Stimulated activated CD4-positive, alpha-beta T cell treated with anti-CD3 and anti-CD28 coated beads, TNF-alpha, amount 100 ng/mL, for 4 hours (primary cell): Measurements from ENCODE around the gene WFDC2.
"Not testable (repeated sequence)": the region's sequence is repeated elsewhere in the genome, so short reads cannot be mapped to it uniquely, and the experiment has no call there.

Experiments
- DNase-seq, 3 experiments: peaks; one replicate each; pipeline ENCODE4 v3.0.0-alpha.2; 2020; ENCODE audit warnings: low read depth in 3 of 3

Gene WFDC2

GRCh38 chr20:45452238-45452637 lies 17.3 kb upstream of the WFDC2 start:
- DNase-seq = no peak

GRCh38 chr20:45452772-45453691 lies 16.5 kb upstream of the WFDC2 start:
- DNase-seq = no peak

GRCh38 chr20:45456632-45457031 lies 12.9 kb upstream of the WFDC2 start:
- no peak for DNase-seq

DNA sequence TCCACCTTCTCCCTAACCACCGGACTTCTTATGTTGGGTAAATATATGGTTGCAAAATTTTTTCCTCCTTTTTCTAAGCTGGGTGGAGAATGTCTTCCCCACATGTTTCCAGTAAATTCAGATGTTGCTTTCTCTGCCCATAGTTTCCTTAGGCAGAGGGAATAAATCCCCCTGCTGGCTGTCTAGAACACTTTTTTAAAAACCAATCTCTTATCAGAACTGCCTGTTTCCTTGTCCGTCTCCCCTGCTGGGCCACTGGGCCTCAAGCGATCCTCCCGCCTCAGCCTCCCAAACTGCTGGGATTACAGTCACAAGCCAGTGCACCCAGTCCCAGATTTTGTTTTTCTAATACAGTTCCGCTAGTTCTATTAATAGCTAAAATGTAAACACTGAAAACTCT lies 9.9 kb upstream of the WFDC2 start:
- DNase-seq = no peak

GRCh38 chr20:45461225-45461624 lies 8.3 kb upstream of the WFDC2 start:
- no peak for DNase-seq

DNA sequence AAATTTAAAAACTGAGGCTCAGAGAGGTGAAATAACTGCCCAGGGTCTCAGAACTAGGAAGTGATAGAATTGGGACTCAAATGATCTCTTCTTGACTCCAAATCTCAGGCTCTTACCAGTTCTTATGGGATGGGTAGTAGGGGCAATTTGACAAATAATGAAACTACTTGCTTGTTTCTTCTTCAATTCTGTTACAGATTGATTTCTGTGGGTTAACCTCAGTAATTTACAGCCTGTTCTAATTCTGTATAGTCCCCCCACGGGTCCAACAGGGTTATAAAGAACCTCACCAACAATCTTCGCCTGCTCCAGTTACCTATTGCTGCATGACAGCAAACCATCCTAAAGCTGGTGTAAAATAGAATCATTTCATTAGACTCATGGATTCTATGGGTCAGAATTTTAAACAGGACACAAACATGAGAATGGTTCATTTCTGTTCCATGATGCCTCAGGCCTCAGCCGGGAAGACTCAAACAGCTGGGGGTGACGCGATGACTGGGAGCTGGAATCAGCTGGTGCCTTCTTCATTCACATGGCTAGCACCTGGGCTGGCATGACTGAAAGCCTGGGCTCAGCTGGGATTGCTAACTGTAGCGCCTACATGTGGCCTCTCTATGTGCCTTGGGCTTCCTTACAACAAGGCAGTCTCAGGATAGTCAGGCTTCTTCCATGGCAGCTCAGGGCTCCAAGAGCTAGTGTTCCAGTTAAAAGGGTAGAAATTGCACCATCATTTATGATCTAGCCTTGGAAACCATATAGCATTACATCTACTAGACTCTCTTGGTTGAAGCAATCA lies 6.6 kb upstream of the WFDC2 start:
- DNase-seq = no peak

- no peak for DNase-seq
These were observed 5.8 kb upstream of the WFDC2 start for GRCh38 chr20:45463709-45464108.

GRCh38 chr20:45465491-45466266 lies 3.9 kb upstream of the WFDC2 start:
- no peak for DNase-seq

DNA sequence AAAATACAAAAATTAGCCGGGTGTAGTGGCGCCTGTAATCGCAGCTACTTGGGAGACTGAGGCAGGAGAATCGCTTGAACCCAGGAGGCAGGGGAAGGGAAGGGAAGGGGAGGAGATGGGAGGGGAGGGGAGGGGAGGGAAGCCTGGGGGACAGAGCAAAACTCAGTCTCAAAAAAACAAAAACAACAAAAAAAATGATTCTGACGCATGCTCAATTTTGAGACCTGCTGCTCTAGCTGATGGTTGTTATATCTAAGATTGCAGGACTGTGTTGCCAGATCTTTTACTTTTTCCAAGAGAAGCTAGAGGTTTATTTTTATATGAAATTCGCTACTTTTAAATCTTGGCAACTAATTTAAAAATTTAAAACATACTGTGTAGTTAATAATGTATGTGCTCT lies 2.4 kb upstream of the WFDC2 start:
- DNase-seq = no peak

DNA sequence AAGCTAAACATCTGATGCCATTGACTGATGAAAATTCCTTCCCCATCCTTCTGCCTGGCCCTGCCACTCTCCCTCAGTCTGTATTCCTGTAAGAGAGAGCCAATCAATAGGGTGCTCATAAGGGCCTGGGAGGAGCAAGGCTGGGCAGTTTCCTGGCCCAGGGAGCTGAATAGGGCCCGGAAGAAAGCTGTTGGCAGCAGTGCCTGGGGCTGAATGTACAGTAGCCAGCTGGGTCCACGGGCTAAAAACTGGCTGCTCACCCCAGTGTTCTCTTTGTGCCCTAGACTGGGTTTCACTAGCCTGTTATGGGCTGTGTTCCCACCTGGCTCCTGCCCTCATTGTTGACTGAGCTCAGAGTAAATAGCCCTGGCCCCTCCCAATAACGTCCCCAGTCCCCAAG lies 1.7 kb upstream of the WFDC2 start:
- no peak for DNase-seq

DNA sequence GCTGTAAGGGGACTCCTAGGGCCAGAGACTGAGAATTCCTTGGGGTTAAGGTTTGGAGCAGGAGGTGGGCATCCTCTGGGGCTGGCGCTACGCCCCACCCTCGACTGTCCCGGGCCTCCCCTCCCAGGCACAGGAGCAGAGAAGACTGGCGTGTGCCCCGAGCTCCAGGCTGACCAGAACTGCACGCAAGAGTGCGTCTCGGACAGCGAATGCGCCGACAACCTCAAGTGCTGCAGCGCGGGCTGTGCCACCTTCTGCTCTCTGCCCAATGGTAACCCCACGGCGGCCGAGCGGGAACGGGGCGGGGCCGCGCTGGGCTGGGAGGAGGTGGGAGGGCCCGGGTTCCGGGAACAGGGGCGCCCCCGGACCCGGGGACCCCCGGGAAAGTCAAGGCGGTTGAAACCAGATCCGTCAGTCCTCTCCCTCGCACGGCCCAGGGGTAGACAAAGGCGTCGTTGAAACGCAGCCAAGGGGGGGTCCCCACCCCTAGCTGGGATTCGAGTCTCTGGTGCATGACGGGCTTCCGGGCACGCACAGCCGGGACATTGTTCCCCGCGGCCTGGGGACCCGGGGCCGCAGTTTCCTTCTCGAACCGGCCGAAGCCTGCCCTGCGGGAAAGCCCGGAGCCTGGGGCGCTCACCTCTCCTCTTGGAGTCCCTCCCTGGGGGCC lies 844 bp downstream of the WFDC2 start:
- DNase-seq = no peak

GRCh38 chr20:45470937-45471336 lies 1.4 kb downstream of the WFDC2 start:
- DNase-seq = no peak

DNA sequence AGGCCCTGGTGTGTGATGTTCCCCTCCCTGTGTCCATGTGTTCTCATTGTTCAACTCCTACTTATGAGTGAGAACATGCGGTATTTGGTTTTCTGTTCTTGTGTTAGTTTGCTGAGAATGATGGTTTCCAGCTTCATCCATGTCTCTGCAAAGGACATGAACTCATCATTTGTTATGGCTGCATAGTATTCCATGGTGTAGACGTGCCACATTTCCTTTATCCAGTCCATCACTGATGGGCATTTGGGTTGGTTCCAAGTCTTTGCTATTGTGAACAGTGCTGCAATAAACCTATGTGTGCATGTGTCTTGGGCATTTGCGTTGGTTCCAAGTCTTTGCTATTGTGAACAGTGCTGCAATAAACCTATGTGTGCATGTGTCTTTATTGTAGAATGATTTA lies 2.7 kb downstream of the WFDC2 start:
- not testable (repeated sequence) for DNase-seq

- DNase-seq = not testable (repeated sequence)
These were observed 8.1 kb downstream of the WFDC2 start for GRCh38 chr20:45477530-45478148.

GRCh38 chr20:45479822-45480221 lies 10.3 kb downstream of the WFDC2 start:
- no peak for DNase-seq

GRCh38 chr20:45484676-45485075 lies 15.1 kb downstream of the WFDC2 start:
- DNase-seq = no peak

DNA sequence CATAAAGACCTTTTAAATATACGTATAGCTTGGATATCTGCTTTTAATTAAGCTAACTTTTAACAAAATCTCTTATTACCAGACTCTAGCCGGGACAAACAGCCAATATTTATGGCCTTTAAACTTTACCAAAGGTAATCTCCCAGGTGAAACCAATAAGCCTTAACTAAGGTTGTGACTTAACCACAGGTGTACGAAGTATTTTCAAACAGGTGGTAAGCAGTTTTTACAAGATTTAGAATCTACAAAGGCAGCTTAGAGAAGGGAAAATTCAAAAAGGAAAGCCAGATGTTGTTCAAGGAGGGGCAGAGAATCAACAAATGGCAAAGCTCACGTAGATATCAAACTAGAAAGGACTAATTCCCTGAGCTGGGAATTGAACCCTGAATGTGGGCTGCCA lies 15.8 kb downstream of the WFDC2 start:
- DNase-seq = no peak

- no peak for DNase-seq
These were observed 17.7 kb downstream of the WFDC2 start for GRCh38 chr20:45487231-45487635.

DNA sequence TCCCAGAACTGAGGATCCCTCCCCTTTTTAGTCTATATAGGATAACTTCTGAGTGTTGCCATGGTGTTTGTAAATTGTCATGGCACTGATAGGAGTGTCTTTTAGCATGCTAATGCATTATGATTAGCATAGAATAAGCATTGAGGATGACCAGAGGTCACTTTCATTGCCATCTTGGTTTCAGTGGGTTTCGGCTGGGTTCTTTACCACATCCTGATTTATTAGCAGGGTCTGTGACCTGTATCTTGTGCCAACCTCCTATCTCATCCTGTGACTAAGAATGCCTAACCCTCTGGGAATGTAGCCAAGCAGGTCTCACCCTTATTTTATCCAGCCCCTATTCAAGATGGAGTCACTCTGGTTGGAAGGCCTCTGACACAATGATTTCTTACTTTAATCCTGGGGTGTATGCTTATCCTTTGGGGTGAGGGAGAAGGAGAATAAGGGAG lies 19.6 kb downstream of the WFDC2 start:
- no peak for DNase-seq

GRCh38 chr20:45495501-45495941 lies 26.0 kb downstream of the WFDC2 start:
- no peak for DNase-seq

DNA sequence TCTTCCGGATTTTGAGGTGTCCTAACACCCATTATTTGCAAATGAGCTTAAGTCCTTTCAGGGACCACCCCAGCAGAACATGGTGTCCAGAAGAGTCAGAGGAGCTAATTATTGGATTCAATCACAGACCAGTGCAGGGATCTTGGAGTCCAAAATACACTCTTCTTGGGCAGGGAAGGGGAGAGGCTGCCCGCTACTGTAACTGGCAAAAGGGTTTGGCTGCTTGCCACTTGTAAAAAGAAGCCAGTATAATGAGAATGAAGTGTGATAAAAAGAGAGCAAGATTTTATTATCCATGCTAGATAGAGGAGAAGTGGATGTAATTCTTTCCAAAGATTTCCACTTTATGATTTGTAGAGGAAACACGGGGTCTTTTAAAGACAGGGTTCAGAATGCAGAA lies 26.6 kb downstream of the WFDC2 start:
- DNase-seq = no peak
